Airway epithelial cell (primary cell): ENCODE results near the gene SYNE3. TPM values are rescaled to one million over a fixed set of nuclear protein-coding genes. Genes with fewer than 3 reads are reported as not detected.

Experiments
- total RNA-seq: library from RNA; depleted of rRNA; stranded (reverse); fragments of >200 nt; gene quantifications from 2 replicates; pipeline ENCODE4 v1.2.3, GENCODE V29; 2015

The SYNE3 gene, protein sequence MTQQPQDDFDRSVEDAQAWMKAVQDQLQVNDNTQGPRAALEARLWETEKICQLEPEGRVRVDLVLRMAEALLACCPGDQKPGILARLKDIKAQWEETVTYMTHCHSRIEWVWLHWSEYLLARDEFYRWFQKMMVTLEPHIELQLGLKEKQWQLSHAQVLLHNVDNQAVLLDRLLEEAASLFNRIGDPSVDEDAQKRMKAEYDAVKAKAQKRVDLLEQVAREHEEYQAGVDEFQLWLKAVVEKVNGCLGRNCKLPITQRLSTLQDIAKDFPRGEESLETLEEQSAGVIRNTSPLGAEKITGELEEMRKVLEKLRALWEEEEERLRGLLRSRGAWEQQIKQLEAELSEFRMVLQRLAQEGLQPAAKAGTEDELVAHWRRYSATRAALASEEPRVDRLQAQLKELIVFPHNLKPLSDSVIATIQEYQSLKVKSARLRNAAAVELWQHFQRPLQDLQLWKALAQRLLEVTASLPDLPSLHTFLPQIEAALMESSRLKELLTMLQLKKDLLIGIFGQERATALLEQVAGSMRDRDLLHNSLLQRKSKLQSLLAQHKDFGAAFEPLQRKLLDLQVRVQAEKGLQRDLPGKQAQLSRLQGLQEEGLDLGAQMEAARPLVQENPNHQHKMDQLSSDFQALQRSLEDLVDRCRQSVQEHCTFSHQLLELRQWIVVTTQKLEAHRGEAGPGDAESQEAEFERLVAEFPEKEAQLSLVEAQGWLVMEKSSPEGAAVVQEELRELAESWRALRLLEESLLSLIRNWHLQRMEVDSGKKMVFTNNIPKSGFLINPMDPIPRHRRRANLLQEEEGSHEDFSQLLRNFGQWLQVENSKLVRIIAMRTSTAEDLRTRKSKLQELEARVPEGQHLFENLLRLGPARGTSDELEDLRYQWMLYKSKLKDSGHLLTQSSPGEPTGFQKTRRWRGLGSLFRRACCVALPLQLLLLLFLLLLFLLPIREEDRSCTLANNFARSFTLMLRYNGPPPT
- 0.78 and 1.2 TPM in 2 replicates for total RNA-seq

GRCh38 chr14:95516554-95517181, at the start of gene SYNE3:
Gene SYNE3 (minus strand): TSS chr14:95516650. CDS start chr14:95475821, 40,829 bp downstream.

GRCh38 chr14:95534299-95535225, 18.1 kb upstream of the SYNE3 start, which contains the start of gene GLRX5:
Gene GLRX5 (plus strand): TSS chr14:95535050. CDS start chr14:95535090, 40 bp downstream.

Other genes starting within 250 kb of the SYNE3 start
- 4.1 and 5.7 TPM in 2 replicates for gene CLMN, start 196.7 kb downstream of the SYNE3 start, total RNA-seq
- 45.3 and 50.2 TPM in 2 replicates for gene GLRX5, start 18.4 kb upstream of the SYNE3 start, total RNA-seq
- not detected in 2 replicates for gene TCL1B, start 169.8 kb upstream of the SYNE3 start, total RNA-seq
- gene TCL1A, start 197.5 kb upstream of the SYNE3 start, total RNA-seq = not detected in 2 replicates